GM04504 (cell line): ENCODE measurements around the gene BMF.
"Not testable (repeated sequence)": the region's sequence is repeated elsewhere in the genome, so short reads cannot be mapped to it uniquely, and the experiment has no call there.

Experiments used
- DNase-seq: peaks from one replicate; pipeline ENCODE4 v3.0.0-alpha.2; 2012; ENCODE audit warnings: low read depth

The BMF gene

DNA sequence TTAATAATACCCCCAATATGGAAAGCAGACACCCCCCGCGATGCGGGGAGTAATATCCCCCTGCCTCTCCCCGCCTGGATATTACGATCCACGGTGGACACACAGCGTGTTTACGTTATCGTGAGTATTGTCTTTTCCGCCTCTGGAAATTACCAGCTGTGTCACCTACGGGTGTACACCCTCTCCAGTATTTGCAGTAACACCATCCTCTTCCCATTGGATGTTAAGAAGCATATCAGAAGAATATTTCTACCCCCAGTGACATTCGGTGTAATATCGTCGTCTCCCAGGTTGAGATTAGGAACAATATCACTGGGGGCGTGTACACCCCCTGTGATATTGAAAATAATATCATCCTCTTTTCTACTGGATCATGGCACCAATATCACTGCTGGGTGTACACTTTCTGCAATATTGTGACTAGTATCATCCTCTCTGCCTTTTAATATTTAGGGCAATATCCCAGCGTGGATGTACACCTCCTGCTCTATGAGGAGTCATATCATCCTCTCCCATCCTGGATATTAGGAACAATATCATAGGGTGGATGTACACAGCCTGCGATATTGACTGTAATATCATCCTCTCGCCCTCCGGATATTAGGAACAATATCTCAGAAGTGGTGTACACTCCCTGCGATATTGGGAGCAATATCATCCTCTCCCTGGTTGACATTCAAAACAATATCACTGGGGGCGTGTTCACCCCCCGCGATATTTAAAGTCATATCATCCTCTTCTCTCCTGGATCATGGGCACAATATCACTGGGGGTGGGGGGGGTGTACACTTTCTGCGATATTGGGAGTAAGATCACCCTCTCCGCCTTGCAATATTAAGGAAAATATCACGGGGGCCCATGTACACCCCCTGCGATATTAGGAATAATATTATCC is 20.3 kb upstream of the BMF start:
- no peak for DNase-seq

GRCh38 chr15:40125950-40126349 is 17.3 kb upstream of the BMF start:
- DNase-seq, result no peak

- DNase-seq, result not testable (repeated sequence)
Measured at GRCh38 chr15:40124807-40125285, 16.2 kb upstream of the BMF start.

DNA sequence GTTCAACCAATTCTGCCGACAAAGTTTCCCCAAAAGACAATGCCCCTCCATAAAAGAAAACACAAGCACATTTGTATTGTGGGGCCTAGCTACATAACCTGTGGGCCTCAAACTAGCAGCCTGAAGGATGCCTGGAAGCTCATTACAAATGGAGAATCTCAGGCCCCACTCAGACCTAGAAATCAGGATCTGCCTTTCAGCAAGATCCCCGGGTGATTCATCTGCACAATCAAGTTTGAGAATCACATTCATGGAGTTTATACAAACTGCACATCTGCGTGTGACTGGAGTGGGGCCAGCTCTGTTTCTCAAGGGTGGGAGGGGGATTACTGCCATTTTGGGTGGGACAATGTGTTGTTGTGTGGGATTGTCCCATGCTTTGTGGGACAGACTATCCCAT is 15.7 kb upstream of the BMF start:
- DNase-seq, result not testable (repeated sequence)

- not testable (repeated sequence) for DNase-seq
Measured at GRCh38 chr15:40123863-40124262, 15.2 kb upstream of the BMF start.

- DNase-seq, result not testable (repeated sequence)
Measured at GRCh38 chr15:40122989-40123388, 14.3 kb upstream of the BMF start.

- DNase-seq, result no peak
Measured at GRCh38 chr15:40121911-40122638, 13.4 kb upstream of the BMF start.

GRCh38 chr15:40118473-40118872 is 9.8 kb upstream of the BMF start:
- DNase-seq, result no peak

DNA sequence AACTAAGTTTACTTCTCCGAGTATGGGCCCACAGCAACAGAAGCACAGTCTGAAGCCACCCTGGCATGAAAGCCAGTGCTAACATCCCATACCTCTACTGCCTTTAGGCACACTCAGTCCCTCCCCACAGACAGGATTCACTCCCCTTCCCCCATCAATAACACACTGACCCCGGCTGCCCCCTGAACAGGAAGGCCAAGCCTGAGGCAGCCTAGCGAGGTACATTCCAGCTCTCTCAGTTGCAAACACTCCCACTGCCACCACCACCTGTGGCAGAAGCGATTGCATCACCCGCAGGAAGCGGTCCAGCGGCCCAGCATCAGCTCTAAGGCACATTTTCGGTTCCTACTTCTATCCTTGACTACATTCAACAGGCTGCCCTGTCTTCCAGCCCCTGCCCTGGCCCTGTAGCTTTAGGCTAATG is 7.0 kb upstream of the BMF start:
- DNase-seq, result no peak

- DNase-seq, result not testable (repeated sequence)
Measured at GRCh38 chr15:40115106-40115505, 6.4 kb upstream of the BMF start.

- DNase-seq, result no peak
Measured at GRCh38 chr15:40114218-40114617, 5.5 kb upstream of the BMF start.

DNA sequence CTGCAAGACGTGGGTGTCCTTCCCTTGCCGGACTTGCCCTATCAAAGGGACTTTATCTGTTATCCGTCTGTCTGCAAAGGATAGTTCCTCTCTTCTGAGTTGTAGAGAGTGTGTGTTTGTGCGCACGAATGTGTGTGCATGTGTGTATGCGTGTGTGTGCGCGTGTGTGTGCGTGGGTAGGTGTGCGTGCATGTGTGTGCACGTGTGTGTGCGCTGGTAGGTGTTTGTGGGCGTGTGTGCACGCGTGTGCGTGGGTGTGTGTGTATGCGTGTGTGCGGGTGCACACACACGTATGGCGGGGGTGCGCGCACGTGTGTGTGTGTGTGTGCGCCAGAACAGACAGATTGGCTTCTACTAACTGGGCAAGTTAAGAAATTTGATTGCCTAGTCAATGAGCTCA is 4.1 kb upstream of the BMF start:
- DNase-seq, result no peak

DNA sequence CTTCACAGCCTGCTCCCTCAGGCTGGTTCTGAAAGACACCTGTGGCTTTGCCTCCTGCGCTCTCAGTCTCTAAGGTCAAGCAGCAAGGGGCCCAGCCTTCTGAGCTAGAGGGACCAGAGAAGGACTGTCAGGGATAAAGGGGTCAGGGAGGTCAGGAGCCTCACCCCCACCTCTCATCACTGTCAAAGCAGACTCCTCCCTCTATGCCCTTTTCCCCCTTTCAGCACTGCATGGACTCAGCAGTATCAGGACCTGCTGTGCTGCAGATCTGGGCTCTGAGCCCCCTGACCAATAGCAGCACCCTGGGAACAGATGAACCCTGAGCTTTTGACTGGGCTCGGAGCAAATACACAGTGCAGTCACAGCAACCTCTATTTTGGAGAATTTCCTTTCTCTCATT is 3.2 kb upstream of the BMF start:
- no peak for DNase-seq

DNA sequence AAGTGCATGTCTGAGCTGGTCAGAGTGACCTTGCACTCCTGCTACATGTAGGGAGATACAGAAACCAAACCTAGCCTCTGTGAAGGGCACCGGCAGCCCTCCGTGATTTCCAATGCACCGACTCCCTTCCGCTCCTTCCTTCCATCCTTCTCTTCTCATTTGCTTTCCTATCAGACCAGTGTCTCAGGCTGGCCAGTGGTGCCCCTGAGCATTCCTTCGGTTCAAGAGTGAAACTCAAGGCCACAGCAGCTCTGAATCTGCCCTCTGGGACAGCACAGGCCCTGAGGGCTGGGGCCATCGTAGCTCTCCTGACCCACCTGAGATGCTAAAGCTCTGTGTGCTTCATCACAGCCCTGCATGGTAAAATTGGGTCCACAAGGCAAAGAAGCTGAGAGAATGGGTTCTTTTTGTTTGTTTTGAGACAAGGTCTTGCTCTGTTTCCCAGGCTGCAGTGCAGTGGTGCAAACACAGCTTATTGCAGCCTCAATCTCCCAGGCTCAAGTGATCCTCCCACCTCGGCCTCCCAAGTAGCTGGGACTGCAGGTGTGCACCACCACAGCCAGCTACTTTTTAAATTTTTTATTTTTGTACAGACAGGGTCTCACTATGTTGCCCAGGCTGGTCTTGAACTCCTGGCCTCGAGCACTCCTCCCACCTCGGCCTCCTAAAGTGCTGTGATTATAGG is 2.3 kb upstream of the BMF start:
- no peak for DNase-seq

- DNase-seq, result no peak
Measured at GRCh38 chr15:40108061-40108854, 421 bp downstream of the BMF start.

DNA sequence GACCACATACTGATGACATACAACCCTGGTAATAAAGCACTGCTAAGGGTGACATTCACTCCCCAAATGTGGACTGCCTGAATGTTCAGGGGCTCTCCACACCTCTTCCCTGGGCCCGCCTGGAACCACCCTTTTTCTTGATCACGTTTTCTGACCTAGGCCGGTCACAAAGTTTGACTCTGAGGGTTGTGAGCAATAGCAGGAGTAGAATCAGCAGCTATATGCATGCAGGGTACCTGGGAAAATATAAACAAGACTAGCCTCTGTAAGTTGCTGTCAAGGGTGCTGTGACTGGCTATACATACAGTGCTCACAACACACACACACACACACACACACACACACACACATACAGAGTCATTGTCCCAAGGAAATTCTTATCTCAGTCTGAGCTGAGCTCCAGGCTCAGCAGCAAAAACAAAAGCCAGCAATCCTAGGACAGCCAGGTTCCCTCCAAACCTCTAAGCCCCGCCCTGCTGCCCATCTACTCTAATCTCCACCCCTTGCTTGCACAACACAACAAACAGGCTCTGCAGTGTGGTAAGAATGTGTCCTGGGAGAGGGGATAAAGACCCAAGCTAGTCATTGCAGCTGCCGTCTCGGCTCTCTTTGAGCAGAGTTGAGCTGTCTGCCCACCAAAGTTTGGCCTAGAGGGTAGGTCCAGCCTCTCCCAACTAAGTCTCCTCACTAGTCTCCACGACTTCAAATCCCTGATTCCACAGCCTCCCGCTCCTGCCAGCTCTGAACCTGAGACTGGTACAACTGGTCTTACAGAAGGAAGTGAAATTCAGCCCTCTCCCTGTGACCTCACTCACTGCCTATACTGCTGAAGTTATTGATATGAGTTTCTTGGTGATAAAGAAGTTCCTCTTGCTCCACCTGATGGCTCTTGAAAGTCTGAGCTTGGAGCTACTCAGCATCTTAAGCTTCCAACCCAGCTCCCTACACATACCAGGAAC is 2.2 kb downstream of the BMF start:
- DNase-seq, result no peak

DNA sequence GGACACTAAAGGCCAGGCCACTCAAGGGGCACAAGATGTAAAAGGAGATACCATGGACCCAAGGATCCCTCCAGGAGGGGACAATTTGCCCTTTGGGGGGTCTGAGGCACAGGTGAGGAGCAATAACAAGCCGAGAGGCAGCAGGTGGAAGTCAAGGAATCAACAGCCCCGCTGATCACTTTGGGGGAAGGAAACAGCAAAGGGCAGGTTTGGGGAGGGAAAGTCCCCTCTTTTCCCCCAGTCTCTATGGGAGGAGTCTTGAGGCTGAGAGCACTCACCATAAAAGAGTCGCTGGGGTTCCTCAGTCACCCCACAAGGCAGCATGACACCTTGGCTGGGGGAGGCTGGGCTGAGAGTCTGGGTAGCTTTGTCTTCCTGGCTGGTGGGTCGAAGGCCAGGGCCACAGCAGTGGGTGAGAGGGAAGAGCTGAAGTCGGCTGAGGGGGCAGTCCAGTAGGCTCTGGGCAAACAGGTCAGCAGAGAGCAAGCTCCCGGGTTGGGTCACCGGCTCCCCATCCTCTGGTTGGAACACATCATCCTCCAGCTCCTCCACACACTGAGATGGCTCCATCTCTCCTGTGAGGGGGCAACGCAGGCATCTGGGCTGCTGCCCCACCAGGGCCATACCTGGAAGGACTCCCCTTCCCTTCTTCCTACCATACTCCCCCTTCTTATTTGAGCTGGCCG is 3.0 kb downstream of the BMF start:
- DNase-seq, result no peak

- peak; percentile 53 for DNase-seq
Measured at GRCh38 chr15:40104865-40105516, 3.7 kb downstream of the BMF start.

DNA sequence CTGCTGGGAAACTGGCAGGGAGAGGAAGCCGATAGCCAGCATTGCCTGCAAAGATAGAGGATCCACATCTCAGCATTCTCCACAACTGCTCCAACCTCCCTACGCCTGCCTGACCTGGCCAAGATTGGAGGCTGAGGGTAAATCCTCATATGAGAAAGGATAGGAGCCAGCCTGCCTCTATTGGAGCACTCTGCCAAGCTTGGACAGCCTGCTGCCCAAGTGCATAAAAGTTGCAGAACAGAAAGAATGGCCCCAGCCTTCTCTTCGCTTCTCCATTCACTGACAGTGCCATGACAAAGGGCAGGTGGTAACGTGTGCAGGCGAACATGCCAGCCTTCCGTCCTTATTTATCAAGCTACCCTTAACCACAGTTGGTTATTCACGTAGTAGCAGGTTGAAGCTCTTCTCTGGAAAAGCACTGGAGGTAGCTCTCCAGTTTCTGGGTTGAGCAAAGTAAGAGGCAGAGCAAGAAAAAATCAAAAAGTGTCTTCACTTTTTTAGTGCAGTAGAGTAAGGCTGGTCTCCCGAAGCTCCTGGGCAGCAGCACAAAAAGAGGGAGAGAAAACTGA is 4.3 kb downstream of the BMF start:
- DNase-seq, result no peak
